Left lung (tissue), 10 donors: Measurements from ENCODE around the gene EFCAB8. TPM values are rescaled to one million over a fixed set of nuclear protein-coding genes. Genes with fewer than 3 reads are reported as not detected.
"Not testable (repeated sequence)": the region's sequence is repeated elsewhere in the genome, so short reads cannot be mapped to it uniquely, and the experiment has no call there.

Experiments used
- ATAC-seq: fragments of 200-7000 bp; cut with Tn5 transposase; one replicate; pipeline ENCODE4 v1.9.1; 2020; ENCODE audit warnings: moderate library complexity
- DNase-seq, 4 donors: peaks; one replicate each; pipeline ENCODE4 v3.0.0-alpha.2; 2013 to 2020
- H3K27ac ChIP-seq, 2 donors: fragments of 200-600 bp; sonication (generic) in 1 of 2; one replicate each; pipeline versions ENCODE4 v1.5.0 to v1.8.0; 2020 to 2021
- H3K27me3 ChIP-seq, 2 donors: fragments of 200-600 bp; sonication (generic) in 1 of 2; one replicate each; pipeline versions ENCODE4 v1.5.0 to v1.8.0; 2020 to 2021
- H3K36me3 ChIP-seq, 2 donors: fragments of 200-600 bp; sonication (generic) in 1 of 2; one replicate each; pipeline versions ENCODE4 v1.5.0 to v1.8.0; 2020 to 2021
- H3K4me1 ChIP-seq, 2 donors: fragments of 200-600 bp; one replicate each; pipeline ENCODE4 v1.8.0; 2021
- H3K4me3 ChIP-seq, 2 donors: fragments of 200-600 bp; sonication (generic) in 1 of 2; one replicate each; pipeline versions ENCODE4 v1.5.0 to v1.8.0; 2020 to 2021; ENCODE audit warnings: mild to moderate bottlenecking in 1 of 2
- H3K9me3 ChIP-seq, 2 donors: fragments of 200-600 bp; sonication (generic) in 1 of 2; one replicate each; pipeline versions ENCODE4 v1.5.0 to v1.8.0; 2020 to 2021
- intact Hi-C, 2 donors: fragments of 100-400 bp; cut with DNase I; formaldehyde crosslinking; loops; one replicate each; pipeline versions ENCODE4 v1.11.2 to v1.14.2; 2022
- polyA plus RNA-seq, 6 donors: library from polyadenylated mRNA; unstranded; fragments of 120-200 nt; gene quantifications; one replicate each; pipeline ENCODE4 v1.2.1, GENCODE V29; 2013; ENCODE audit not compliant: insufficient read length in 6 of 6
- total RNA-seq, 2 donors: library from RNA; stranded (reverse); fragmentation: NEBNext Ultra II Directional; extraction: Animal tissue kit (Norgen Biotek cat#: 25700); gene quantifications; one replicate each; pipeline ENCODE4 v1.2.1, GENCODE V29; 2021
- TF ChIP-seq, protein P1 (sequence below), 2 donors: fragments of 200-600 bp; sonication (generic) in 1 of 2; IDR thresholded peaks; one replicate each; pipeline versions ENCODE4 v1.5.0 to v1.8.0; 2021; ENCODE audit warnings: antibody characterized with exemption in 2 of 2
- donor health status: DM: no; HTN: yes; CAD: no.
- donor health status: DM: no; HTN: no; CAD: no.

The EFCAB8 gene
- total and polyA plus RNA-seq, 8 donors: 0.07 to 1.0 (median 0.15) TPM; not detected in 1

DNA sequence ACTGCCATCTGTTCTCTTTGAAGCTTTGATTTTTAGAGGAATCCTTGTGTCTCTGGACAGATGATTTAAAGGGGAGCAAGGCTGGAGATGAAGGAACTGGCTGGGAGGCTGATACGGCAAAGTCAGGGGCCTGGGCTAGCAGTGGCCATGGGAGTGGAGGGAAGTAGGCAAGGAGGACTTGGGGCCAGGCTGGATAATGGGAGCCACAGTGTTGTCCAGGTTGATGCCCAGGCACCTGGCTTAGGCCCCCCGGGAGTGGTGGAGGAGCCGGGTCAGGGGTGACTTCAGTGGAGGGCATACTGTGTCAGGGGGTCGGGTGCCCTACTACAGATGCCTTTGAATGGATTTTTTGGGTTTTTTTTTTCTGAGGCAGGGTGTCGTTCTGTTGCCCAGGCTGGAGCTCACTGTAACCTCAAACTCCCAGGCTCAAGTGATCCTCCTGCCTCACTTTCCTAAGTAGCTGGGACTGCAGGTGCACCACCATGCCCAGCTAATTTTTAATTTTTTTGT is 45.0 kb downstream of the EFCAB8 start:
- no peaks in the 10 kb centered on the region for H3K4me1 ChIP-seq
- ATAC-seq: no peak
- no peak for DNase-seq
- no peak overlapping the region for H3K4me3 ChIP-seq
- H3K9me3 ChIP-seq: no peaks in the 10 kb centered on the region
- H3K36me3 ChIP-seq: no peaks in the 10 kb centered on the region
- TF ChIP-seq, protein P1, sequence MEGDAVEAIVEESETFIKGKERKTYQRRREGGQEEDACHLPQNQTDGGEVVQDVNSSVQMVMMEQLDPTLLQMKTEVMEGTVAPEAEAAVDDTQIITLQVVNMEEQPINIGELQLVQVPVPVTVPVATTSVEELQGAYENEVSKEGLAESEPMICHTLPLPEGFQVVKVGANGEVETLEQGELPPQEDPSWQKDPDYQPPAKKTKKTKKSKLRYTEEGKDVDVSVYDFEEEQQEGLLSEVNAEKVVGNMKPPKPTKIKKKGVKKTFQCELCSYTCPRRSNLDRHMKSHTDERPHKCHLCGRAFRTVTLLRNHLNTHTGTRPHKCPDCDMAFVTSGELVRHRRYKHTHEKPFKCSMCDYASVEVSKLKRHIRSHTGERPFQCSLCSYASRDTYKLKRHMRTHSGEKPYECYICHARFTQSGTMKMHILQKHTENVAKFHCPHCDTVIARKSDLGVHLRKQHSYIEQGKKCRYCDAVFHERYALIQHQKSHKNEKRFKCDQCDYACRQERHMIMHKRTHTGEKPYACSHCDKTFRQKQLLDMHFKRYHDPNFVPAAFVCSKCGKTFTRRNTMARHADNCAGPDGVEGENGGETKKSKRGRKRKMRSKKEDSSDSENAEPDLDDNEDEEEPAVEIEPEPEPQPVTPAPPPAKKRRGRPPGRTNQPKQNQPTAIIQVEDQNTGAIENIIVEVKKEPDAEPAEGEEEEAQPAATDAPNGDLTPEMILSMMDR (IDR thresholded peaks at IDR 0.05): no peak
- intact Hi-C loops: loop anchor here in 1 of 2 donors (10.0 kb wide), 1 partner anchor 391 kb away; no protein-coding TSS in a partner anchor
- no peak overlapping the region for H3K27ac ChIP-seq
- H3K27me3 ChIP-seq: no peaks in the 10 kb centered on the region

DNA sequence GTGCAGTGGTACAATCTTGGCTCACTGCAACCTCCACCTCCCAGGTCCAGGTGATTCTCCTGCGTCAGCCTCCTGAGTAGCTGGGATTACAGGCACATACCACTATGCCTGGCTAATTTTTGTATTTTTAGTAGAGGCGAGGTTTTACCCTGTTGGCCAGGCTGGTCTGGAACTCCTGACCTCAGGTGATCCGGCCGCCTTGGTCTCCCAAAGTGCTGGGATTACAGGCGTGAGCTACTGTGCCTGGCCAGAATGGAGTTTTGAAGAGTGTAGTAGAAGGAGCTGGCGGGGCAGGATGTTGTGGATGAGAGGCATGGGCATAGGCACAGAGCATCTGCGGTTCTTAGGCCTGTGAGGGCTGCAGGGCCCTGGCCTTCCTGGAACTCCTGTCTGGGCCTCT is 46.0 kb downstream of the EFCAB8 start:
- H3K36me3 ChIP-seq, ATAC-seq, H3K27ac ChIP-seq, H3K9me3 ChIP-seq, H3K27me3 ChIP-seq, H3K4me3 ChIP-seq, H3K4me1 ChIP-seq, DNase-seq: not testable (repeated sequence)
- intact Hi-C loops: loop anchor here in 1 of 2 donors (10.0 kb wide), 1 partner anchor 390 kb away; no protein-coding TSS in a partner anchor

DNA sequence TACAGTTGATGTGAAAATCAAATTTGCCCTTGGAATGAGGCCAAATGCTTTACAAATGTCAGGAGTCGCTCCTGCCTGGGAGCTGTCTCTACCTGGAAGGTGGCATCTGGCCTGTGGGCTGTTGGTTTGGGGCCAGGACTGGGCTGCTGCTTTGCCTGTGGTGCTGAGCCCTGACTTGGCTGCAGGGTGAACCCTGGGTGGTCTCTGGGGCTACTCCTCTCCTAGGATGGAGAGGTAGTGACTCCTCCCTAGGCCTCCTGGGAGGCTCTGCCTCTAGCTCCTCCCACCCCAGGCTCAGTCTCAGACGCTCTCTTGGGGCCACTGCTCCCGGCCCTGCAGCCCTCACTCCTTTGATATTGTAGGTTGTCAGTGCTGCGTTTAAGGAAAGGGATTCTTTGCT is 47.5 kb downstream of the EFCAB8 start:
- Histone ChIP-seq H3K9me3 (no peaks in the 10 kb centered on the region), H3K4me1 (no peaks in the 10 kb centered on the region), H3K27ac (no peak overlapping the region), H3K4me3 (no peak overlapping the region), H3K27me3 (no peaks in the 10 kb centered on the region), H3K36me3 (no peaks in the 10 kb centered on the region)
- DNase-seq (no peak), ATAC-seq (no peak)
- intact Hi-C loops: loop anchor here in 1 of 2 donors (10.0 kb wide), 1 partner anchor 389 kb away; no protein-coding TSS in a partner anchor
- TF ChIP-seq, protein P1 (IDR thresholded peaks at IDR 0.05): no peak

DNA sequence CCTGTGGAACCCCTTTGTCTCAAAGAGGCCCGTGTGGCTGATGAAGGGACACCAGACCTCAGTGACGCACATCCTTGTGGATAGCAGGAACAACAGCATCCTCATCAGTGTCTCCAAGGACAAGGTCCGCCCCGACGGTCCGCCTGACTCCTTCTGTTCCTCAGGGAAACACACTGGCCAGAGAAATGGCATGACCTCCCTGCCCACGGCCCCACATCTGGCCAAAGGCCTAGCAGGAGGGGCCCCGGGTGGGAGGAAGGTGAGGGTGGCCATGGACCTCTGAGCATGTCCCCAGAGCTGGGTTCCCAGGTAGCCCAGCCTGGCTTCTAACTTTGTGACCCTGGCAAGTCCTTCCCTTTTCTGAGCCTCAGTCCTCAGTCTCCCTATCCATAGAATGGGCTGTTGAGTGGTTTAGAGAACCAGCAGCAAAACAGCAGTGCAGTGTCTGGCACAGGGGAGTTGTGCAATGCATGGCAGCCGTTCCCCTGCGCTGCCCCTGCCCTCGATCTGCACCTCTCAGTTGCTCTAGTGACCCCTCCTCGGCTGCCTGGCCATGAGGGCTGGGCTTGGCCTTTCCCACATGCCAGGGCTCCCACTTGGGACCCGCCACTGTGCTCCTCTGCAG is 48.3 kb downstream of the EFCAB8 start:
- ATAC-seq: no peak
- intact Hi-C loops: loop anchor here in 1 of 2 donors (10.0 kb wide), 1 partner anchor 388 kb away; no protein-coding TSS in a partner anchor
- Histone ChIP-seq H3K4me3 (no peak overlapping the region), H3K36me3 (no peaks in the 10 kb centered on the region), H3K4me1 (no peaks in the 10 kb centered on the region), H3K9me3 (no peaks in the 10 kb centered on the region), H3K27me3 (no peaks in the 10 kb centered on the region), H3K27ac (no peak overlapping the region)
- TF ChIP-seq, protein P1 (IDR thresholded peaks at IDR 0.05): no peak
- no peak for DNase-seq

DNA sequence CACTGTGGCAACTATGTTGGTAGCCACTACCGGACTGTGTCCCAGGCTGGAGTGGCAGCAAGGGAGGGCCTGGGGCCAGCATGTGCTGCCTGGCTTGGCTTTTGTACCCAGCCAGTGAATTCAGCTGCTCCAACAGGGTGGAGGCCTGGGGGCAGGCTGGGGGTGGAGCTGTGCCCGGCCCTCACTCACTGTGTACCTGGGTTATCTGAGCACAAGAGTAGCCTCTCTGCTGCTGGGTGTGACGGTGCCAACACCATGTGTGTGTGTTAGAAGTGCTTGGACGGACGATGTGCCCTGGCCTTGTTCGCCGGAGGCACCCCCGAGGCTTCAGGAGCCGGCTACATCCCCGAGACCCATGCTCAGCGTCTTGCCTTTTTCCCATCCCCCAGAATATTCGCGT is 49.2 kb downstream of the EFCAB8 start:
- Histone ChIP-seq H3K36me3 (no peaks in the 10 kb centered on the region), H3K27ac (no peak overlapping the region), H3K27me3 (no peaks in the 10 kb centered on the region), H3K9me3 (no peaks in the 10 kb centered on the region), H3K4me1 (no peaks in the 10 kb centered on the region), H3K4me3 (no peak overlapping the region)
- ATAC-seq: peak; percentile 14
- no peak for DNase-seq
- intact Hi-C loops: loop anchor here in 1 of 2 donors (10.0 kb wide), 1 partner anchor 387 kb away; no protein-coding TSS in a partner anchor
- TF ChIP-seq, protein P1 (IDR thresholded peaks at IDR 0.05): no peak
